HCT116 (cell line): ENCODE data around the gene SOD3.

Experiments
- EZH2 ChIP-seq: fragments of 200-600 bp; sonication (generic); IDR thresholded peaks from 2 replicates; pipeline ENCODE4 v1.6.1; 2017; ENCODE audit warnings: antibody characterized with exemption, mixed run types
- EZH2phosphoT487 ChIP-seq: fragments of 200-600 bp; IDR thresholded peaks from 2 replicates; pipeline ENCODE4 v1.6.1; 2018; ENCODE audit warnings: antibody characterized with exemption, borderline replicate concordance
- FOSL1 ChIP-seq: IDR thresholded peaks from 2 replicates; pipeline ENCODE4 v1.6.1; 2012; ENCODE audit warnings: low read depth
- POLR2A ChIP-seq: IDR thresholded peaks from 2 replicates; pipeline ENCODE4 v1.7.0; 2011; ENCODE audit warnings: borderline replicate concordance; ENCODE audit not compliant: insufficient read depth, insufficient read length; ENCODE audit errors: extremely low read depth
- POLR2AphosphoS5 ChIP-seq: IDR thresholded peaks from 2 replicates; pipeline ENCODE4 v1.6.1; 2011; ENCODE audit warnings: mild to moderate bottlenecking, low read depth, low read length, moderate library complexity
- TCF7L2 ChIP-seq: IDR thresholded peaks from 2 replicates; pipeline ENCODE4 v1.7.0; 2011; ENCODE audit warnings: borderline replicate concordance, inconsistent platforms; ENCODE audit not compliant: insufficient read depth, insufficient read length; ENCODE audit errors: extremely low read depth
- ZNF274 ChIP-seq: fragments of 200-500 bp; sonication (Bioruptor generic); IDR thresholded peaks from 2 replicates; pipeline ENCODE4 v1.6.1; 2014; ENCODE audit warnings: mild to moderate bottlenecking, low read depth, low read length, inconsistent platforms
- TF ChIP-seq, protein P1 (sequence below), 3 experiments: fragments of 200-600 bp in 1 of 3; sonication (generic) in 1 of 3; IDR thresholded peaks in 2 of 3; conservative IDR thresholded peaks in 1 of 3; 2 replicates each; pipeline ENCODE4 v1.5.1; 2012 to 2017; ENCODE audit warnings: low read depth in 2 of 3, low read length in 2 of 3, antibody characterized with exemption in 1 of 3, borderline replicate concordance in 1 of 3, control low read depth in 1 of 3, mild to moderate bottlenecking in 1 of 3, mixed read lengths in 1 of 3, mixed run types in 1 of 3, moderate library complexity in 1 of 3; ENCODE audit not compliant: insufficient read depth in 1 of 3
- TF ChIP-seq, protein P2 (sequence below): IDR thresholded peaks from 2 replicates; pipeline ENCODE4 v1.6.1; 2012; ENCODE audit warnings: low read depth

DNA sequence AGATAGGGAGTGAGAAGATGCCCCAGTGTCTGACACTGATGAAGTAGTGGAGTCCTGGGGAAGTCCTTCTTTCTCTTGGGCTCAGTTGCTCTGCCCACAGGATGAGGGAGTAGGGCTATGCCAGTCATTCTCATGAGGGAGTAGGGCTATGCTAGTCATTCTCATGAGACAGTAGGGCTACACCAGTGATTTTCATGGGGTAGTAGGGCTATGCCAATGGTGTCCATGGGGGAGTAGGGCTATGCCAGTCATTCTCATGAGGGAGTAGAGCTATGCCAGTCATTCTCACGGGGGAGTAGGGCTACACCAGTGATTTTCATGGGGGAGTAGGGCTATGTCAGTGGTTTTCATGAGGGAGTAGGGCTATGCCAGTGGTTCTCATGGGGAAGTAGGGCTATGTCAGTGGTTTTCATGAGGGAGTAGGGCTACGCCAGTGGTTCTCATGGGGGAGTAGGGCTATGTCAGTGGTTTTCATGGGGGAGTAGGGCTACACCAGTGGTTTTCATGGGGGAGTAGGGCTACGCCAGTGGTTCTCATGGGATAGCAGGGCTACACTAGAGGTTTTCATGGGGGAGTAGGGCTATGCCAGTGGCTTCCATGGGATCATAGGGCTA, 43.3 kb upstream of the SOD3 start:
- no peak for TF ChIP-seq FOSL1
- no peak for TF ChIP-seq EZH2phosphoT487
- TF ChIP-seq POLR2A: no peak
- TF ChIP-seq, protein P1, sequence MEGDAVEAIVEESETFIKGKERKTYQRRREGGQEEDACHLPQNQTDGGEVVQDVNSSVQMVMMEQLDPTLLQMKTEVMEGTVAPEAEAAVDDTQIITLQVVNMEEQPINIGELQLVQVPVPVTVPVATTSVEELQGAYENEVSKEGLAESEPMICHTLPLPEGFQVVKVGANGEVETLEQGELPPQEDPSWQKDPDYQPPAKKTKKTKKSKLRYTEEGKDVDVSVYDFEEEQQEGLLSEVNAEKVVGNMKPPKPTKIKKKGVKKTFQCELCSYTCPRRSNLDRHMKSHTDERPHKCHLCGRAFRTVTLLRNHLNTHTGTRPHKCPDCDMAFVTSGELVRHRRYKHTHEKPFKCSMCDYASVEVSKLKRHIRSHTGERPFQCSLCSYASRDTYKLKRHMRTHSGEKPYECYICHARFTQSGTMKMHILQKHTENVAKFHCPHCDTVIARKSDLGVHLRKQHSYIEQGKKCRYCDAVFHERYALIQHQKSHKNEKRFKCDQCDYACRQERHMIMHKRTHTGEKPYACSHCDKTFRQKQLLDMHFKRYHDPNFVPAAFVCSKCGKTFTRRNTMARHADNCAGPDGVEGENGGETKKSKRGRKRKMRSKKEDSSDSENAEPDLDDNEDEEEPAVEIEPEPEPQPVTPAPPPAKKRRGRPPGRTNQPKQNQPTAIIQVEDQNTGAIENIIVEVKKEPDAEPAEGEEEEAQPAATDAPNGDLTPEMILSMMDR (IDR thresholded peaks at IDR 0.05 in 2 of 3, conservative IDR thresholded peaks at IDR 0.05 in 1 of 3; ENCODE audit: borderline replicate concordance in 1 of 3, insufficient read depth in 1 of 3, low read depth in 2 of 3, low read length in 2 of 3): no peak
- TF ChIP-seq ZNF274: no peak
- TF ChIP-seq TCF7L2: no peak
- no peak for TF ChIP-seq EZH2
- TF ChIP-seq, protein P2, sequence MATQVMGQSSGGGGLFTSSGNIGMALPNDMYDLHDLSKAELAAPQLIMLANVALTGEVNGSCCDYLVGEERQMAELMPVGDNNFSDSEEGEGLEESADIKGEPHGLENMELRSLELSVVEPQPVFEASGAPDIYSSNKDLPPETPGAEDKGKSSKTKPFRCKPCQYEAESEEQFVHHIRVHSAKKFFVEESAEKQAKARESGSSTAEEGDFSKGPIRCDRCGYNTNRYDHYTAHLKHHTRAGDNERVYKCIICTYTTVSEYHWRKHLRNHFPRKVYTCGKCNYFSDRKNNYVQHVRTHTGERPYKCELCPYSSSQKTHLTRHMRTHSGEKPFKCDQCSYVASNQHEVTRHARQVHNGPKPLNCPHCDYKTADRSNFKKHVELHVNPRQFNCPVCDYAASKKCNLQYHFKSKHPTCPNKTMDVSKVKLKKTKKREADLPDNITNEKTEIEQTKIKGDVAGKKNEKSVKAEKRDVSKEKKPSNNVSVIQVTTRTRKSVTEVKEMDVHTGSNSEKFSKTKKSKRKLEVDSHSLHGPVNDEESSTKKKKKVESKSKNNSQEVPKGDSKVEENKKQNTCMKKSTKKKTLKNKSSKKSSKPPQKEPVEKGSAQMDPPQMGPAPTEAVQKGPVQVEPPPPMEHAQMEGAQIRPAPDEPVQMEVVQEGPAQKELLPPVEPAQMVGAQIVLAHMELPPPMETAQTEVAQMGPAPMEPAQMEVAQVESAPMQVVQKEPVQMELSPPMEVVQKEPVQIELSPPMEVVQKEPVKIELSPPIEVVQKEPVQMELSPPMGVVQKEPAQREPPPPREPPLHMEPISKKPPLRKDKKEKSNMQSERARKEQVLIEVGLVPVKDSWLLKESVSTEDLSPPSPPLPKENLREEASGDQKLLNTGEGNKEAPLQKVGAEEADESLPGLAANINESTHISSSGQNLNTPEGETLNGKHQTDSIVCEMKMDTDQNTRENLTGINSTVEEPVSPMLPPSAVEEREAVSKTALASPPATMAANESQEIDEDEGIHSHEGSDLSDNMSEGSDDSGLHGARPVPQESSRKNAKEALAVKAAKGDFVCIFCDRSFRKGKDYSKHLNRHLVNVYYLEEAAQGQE: no peak
- no peak for TF ChIP-seq POLR2AphosphoS5
